ENCODE data around the gene DHRSX. TPM values are rescaled to one million over a fixed set of nuclear protein-coding genes. Genes with fewer than 3 reads are reported as not detected.

DHRSX gene
- total and polyA plus RNA-seq, 10 of the 15 experiments (the other 5 are each of a cell fraction or from before 2014, with no cell fraction given): 1.7 to 39.5 (median 16.5) TPM

- TF ChIP-seq ZNF592 (IDR thresholded peaks at IDR 0.05) (peak; percentile 99), SKIL (IDR thresholded peaks at IDR 0.05; ENCODE audit: low read depth, poor library complexity, severe bottlenecking) (no peak), POLR2A (IDR thresholded peaks at IDR 0.05; ENCODE audit: low read depth, low read length) (peak; percentile 67), PKNOX1 (IDR thresholded peaks at IDR 0.05) (no peak), GABPA (IDR thresholded peaks at IDR 0.05; ENCODE audit: low read depth) (peak; percentile 90), HDGF (IDR thresholded peaks at IDR 0.05) (no peak), FOXK2 (IDR thresholded peaks at IDR 0.05) (no peak), CHD2 (IDR thresholded peaks at IDR 0.05; ENCODE audit: borderline replicate concordance, low read depth, low read length) (no peak), YY1 (IDR thresholded peaks at IDR 0.05; ENCODE audit: low read depth, low read length) (peak; percentile 99), SUZ12 (IDR thresholded peaks at IDR 0.05; ENCODE audit: unreplicated experiment) (no peak), RUNX3 (IDR thresholded peaks at IDR 0.05; ENCODE audit: low read length) (peak; percentile 22; the same call in 1 of the 2 replicates), IRF5 (IDR thresholded peaks at IDR 0.05; ENCODE audit: borderline replicate concordance) (no peak), SPI1 (IDR thresholded peaks at IDR 0.05; ENCODE audit: borderline replicate concordance, insufficient read depth, low read depth, low read length) (peak; percentile 52; the same call in 1 of the 2 replicates), POLR2AphosphoS5 (IDR thresholded peaks at IDR 0.05; ENCODE audit: low read length) (peak; percentile 86), ZNF687 (IDR thresholded peaks at IDR 0.05) (no peak), PML (IDR thresholded peaks at IDR 0.05; ENCODE audit: low read length) (0 out of 2 replicates have a peak, but pooled peaks have one; percentile 33), CREB1 (IDR thresholded peaks at IDR 0.05; ENCODE audit: low read depth) (0 out of 2 replicates have a peak, but pooled peaks have one; percentile 40), SMARCA5 (IDR thresholded peaks at IDR 0.05) (no peak)
Measured at GRCh38 chrX:2325076-2325784, 175.5 kb downstream of the DHRSX start (continued).
